BJ (cell line): ENCODE measurements around the gene CDH12. TPM values are rescaled to one million over a fixed set of nuclear protein-coding genes. Genes with fewer than 3 reads are reported as not detected.
"Not testable (repeated sequence)": the region's sequence is repeated elsewhere in the genome, so short reads cannot be mapped to it uniquely, and the experiment has no call there.

ENCODE experiments used
- CTCF ChIA-PET: fragments of 350-600 bp; formaldehyde crosslinking; extraction: SDS; loops from one replicate; lab custom pipeline; 2021; ENCODE audit warnings: antibody characterized with exemption, inconsistent platforms; lab: Yijun Ruan, JAX
- POLR2A ChIA-PET: fragments of 300-600 bp; sonication (Branson Sonifier 250); formaldehyde crosslinking; extraction: SDS; loops from one replicate; lab custom pipeline; 2021; ENCODE audit warnings: antibody characterized with exemption; lab: Charles Lee
- DNase-seq: peaks from one replicate; pipeline ENCODE4 v3.0.0-alpha.2; 2011; ENCODE audit warnings: low read depth
- H3K27me3 ChIP-seq: 2 replicates; pipeline ENCODE4 v1.6.0; 2011; ENCODE audit warnings: low read length; ENCODE audit not compliant: control insufficient read depth, insufficient read depth
- H3K36me3 ChIP-seq: 2 replicates; pipeline ENCODE4 v1.5.1; 2011; ENCODE audit warnings: low read length; ENCODE audit not compliant: control insufficient read depth, insufficient read depth
- H3K4me3 ChIP-seq: 2 replicates; pipeline ENCODE4 v1.5.1; 2011; ENCODE audit warnings: low read depth, mild to moderate bottlenecking, control low read depth, low read length
- CTCF ChIP-seq: IDR thresholded peaks from 2 replicates; pipeline ENCODE4 v1.5.1; 2011; ENCODE audit warnings: low read depth, mild to moderate bottlenecking, control low read depth, inconsistent platforms, low read length, moderate library complexity; ENCODE audit not compliant: insufficient read depth
- polyA plus RNA-seq: library from polyadenylated mRNA; depleted of rRNA; stranded (reverse); fragments of >200 nt; gene quantifications from 2 replicates; pipeline ENCODE4 v1.2.3, GENCODE V29; 2011

Gene CDH12
- polyA plus RNA-seq, 1 experiment, result not detected

- Histone ChIP-seq H3K36me3 (no peaks in the 10 kb centered on the region), H3K4me3 (no peak overlapping the region), H3K27me3 (no peaks in the 10 kb centered on the region)
- ChIA-PET POLR2A (no interaction called here), CTCF (no interaction called here)
- DNase-seq, result no peak
- no peak for TF ChIP-seq CTCF
Measured at GRCh38 chr5:22277006-22277405, 576.1 kb downstream of the CDH12 start.

DNA sequence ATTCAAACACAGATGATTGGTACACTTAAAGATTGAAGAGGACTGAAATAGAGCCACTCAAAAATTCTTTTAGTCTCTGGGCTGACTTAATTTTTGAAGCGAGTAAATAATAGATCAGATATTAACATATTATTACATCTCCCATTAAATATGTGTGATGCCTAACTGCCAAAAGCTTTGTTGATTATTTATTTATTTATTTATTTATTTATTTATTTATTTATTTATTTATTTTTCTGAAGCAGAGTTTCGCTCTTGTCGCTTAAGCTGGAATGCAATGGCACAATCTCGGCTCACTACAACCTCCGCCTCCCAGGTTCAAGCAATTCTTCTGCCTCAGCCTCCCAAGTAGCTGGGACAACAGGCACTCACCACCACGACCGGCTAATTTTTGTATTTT lies 587.3 kb downstream of the CDH12 start:
- H3K27me3 ChIP-seq, DNase-seq, CTCF ChIA-PET, H3K36me3 ChIP-seq, H3K4me3 ChIP-seq, POLR2A ChIA-PET: not testable (repeated sequence)

DNA sequence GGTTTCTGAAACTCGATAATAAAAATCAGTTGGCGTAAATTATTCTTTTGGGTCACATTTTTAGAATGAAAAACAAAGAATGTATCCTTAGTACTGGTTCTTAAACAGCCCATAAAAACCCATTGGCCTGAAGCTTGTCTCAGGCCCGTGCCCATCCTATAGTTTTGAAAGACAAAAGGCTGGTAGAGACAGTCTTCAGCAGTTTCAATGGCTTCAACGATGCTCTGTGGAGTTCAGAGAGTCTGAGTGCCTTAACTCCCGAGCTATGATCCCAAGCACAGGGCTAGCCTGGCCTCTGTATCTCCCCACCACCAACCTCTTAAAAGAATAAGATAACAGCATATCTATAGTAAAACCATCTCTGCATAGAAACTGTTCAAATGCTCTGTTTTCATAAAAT lies 595.0 kb downstream of the CDH12 start:
- H3K27me3 ChIP-seq, result no peaks in the 10 kb centered on the region
- no peak for TF ChIP-seq CTCF
- H3K36me3 ChIP-seq, result no peaks in the 10 kb centered on the region
- no peak overlapping the region for H3K4me3 ChIP-seq
- CTCF ChIA-PET, result no interaction called here
- POLR2A ChIA-PET, result no interaction called here
- DNase-seq, result no peak

GRCh38 chr5:22250528-22250927 lies 602.6 kb downstream of the CDH12 start:
- TF ChIP-seq CTCF, result no peak
- no peaks in the 10 kb centered on the region for H3K36me3 ChIP-seq
- no peaks in the 10 kb centered on the region for H3K27me3 ChIP-seq
- ChIA-PET CTCF (no interaction called here), POLR2A (interaction anchor here (0.7 kb wide), 1 partner anchor 14 kb away, joined by 3 read pairs; no protein-coding TSS in a partner anchor)
- DNase-seq, result no peak
- no peak overlapping the region for H3K4me3 ChIP-seq

DNA sequence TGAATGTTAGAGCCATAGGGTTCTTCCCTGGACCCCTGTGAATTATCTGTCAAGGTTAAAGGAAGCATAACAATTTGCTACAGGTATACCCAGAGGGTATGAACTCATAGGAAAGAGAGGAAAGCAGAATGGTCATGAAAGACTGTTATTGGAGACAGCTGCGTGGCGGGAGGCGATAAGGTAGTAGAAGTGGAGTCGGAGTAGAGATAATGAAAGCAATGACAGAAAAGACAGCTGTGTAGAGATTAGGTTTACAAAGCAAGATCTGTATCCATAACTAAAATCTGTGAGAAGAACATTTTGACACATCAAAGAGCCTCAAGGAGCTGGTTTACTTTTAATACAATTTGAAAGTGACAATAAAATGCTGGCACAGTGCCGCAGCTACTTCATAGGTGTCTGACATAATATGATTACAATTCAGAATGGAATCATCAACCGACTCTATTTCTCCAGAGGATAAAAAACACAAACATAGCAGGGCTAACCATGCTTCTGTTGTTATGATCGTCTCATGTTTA lies 603.9 kb downstream of the CDH12 start:
- DNase-seq, result no peak
- POLR2A ChIA-PET, result no interaction called here
- no peak for TF ChIP-seq CTCF
- Histone ChIP-seq H3K27me3 (no peaks in the 10 kb centered on the region), H3K4me3 (no peak overlapping the region), H3K36me3 (no peaks in the 10 kb centered on the region)
- CTCF ChIA-PET, result no interaction called here

DNA sequence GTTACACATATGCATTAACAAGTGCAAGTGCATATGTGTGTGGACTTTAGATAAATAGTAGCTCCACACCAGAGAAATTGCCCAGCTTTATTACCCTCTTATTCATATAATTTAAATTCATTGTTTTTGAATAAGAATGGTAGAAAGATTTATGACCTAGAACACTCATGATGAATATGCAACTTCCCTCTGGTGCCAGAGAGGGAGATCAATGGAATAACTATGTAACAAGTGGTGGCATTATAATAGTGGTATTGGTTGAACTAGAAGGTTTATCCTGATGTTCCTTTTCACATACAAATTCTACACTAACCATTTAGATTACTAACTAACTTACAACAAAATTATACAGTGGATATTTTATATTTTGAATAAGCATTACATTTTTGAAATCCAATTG lies 607.4 kb downstream of the CDH12 start:
- CTCF ChIA-PET, result interaction anchor here (1.5 kb wide), 1 partner anchor 11 kb away, joined by 3 read pairs; no protein-coding TSS in a partner anchor
- no peaks in the 10 kb centered on the region for H3K36me3 ChIP-seq
- H3K27me3 ChIP-seq, result no peaks in the 10 kb centered on the region
- no peak overlapping the region for H3K4me3 ChIP-seq
- DNase-seq, result no peak
- no peak for TF ChIP-seq CTCF
- POLR2A ChIA-PET, result no interaction called here
